GM21381 (cell line): ENCODE data around the gene PTCD2.

Experiments
- ATAC-seq: cut with Tn5 transposase; IDR thresholded peaks from one replicate; pipeline ENCODE4 v1.9.1; 2021; ENCODE audit warnings: mild to moderate bottlenecking, moderate library complexity; ENCODE audit not compliant: unreplicated experiment

Gene PTCD2

DNA sequence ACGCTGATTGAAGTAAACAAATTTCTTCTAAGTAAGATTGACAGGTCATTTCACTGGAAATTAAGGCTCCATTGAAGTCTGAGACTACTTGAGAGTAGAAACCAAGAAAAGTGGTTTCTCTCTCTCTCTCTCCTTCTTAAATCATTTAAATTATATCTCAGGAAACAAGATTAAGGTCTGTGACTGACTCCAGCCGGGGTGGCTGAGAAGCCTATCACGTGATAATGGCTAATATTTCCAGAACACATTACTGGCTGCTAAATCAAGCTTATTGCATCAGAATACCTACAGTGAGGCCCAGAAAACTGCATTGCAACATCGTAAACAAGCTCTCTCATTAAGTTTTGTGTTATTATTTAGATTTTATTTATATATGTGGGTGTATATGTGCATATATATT, 88.4 kb downstream of the PTCD2 start:
- no peak for ATAC-seq

- ATAC-seq = no peak
These were observed 90.6 kb downstream of the PTCD2 start for GRCh38 chr5:72410688-72411295.

DNA sequence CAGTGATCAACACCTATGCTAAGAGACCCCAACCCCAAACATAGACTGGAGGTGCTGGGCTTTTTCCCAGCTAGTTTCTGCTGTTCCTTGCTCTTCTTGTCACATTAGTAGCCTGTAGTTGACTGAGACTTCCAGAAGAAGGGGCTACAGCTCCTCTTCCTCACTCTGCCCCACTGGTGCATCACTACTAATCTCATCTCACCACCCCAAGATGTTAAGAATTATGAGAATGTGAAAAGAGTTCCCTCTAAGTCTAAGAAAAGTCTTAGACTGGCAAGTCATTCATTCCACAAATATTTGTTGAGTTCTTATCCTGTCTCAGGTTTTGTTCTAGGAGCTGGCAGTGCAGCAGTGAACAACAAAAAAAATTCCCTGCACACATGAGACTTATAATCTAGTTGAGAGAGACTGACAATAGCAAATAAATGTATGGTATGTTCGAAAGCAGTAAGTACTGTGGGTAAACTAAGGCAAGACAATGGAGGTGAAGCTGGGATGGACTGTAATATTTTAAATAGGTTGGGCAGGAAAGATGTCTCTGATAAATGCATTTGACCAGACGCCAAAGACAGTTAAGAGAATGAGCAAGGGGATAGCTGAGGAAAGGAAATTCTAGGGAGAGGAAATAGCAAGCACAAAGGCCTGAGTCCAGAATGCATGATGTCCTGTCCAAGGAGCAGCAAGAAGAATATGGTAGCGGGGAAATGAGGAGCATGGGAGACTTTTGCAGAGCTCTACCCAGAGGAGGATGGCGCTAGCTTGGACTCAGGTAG, 92.3 kb downstream of the PTCD2 start:
- ATAC-seq = no peak

GRCh38 chr5:72415616-72416325, 95.6 kb downstream of the PTCD2 start:
- ATAC-seq = no peak

- ATAC-seq = no peak
These were observed 97.3 kb downstream of the PTCD2 start for GRCh38 chr5:72417333-72418062.
